HEK293 (cell line): ENCODE measurements around the gene SLC39A7.

ENCODE experiments used
- CTCF ChIA-PET: fragments of 350-600 bp; formaldehyde crosslinking; extraction: SDS; loops from one replicate; lab custom pipeline; 2021; ENCODE audit warnings: antibody characterized with exemption; lab: Yijun Ruan, JAX
- POLR2A ChIA-PET: fragments of 300-600 bp; formaldehyde crosslinking; extraction: SDS; loops from one replicate; lab custom pipeline; 2020; ENCODE audit warnings: antibody characterized with exemption, inconsistent platforms; lab: Yijun Ruan, JAX
- H3K27ac ChIP-seq: fragments of 200-500 bp; sonication (Bioruptor generic); 2 replicates; pipeline ENCODE4 v1.5.1; 2014; ENCODE audit warnings: low read depth, low read length, control low read depth, inconsistent platforms; ENCODE audit errors: extremely low read depth
- H3K36me3 ChIP-seq, 2 experiments: fragments of 200-500 bp in 1 of 2; sonication (Bioruptor generic) in 1 of 2; 1 replicate in 1 of 2; 2 replicates in 1 of 2; pipeline ENCODE4 v1.5.1; 2014 to 2017; ENCODE audit warnings: inconsistent platforms in 2 of 2, low read length in 2 of 2; ENCODE audit not compliant: control insufficient read depth in 2 of 2, insufficient read depth in 1 of 2
- H3K4me1 ChIP-seq: fragments of 200-500 bp; sonication (Bioruptor generic); 2 replicates; pipeline ENCODE4 v1.5.1; 2014; ENCODE audit warnings: mild to moderate bottlenecking, low read length, inconsistent platforms; ENCODE audit not compliant: control insufficient read depth, insufficient read depth
- H3K4me3 ChIP-seq: 2 replicates; pipeline ENCODE4 v1.5.1; 2011; ENCODE audit warnings: low read depth, mild to moderate bottlenecking, control low read depth, low read length, moderate library complexity
- H3K9me3 ChIP-seq: fragments of 200-500 bp; sonication (Bioruptor generic); 2 replicates; pipeline ENCODE4 v1.5.1; 2014; ENCODE audit warnings: low read depth, low read length, inconsistent platforms; ENCODE audit not compliant: control insufficient read depth, insufficient read depth
- GLIS1 ChIP-seq: fragments of 450-650 bp; formaldehyde crosslinking; IDR thresholded peaks from 2 replicates; pipeline ENCODE4 v1.5.1; 2016; ENCODE audit warnings: missing biosample characterization, missing genetic modification characterization
- PRDM10 ChIP-seq: fragments of 450-650 bp; formaldehyde crosslinking; IDR thresholded peaks from 2 replicates; pipeline ENCODE4 v1.5.1; 2016; ENCODE audit warnings: missing biosample characterization, missing genetic modification characterization
- SCRT2 ChIP-seq: fragments of 450-650 bp; formaldehyde crosslinking; IDR thresholded peaks from 2 replicates; pipeline ENCODE4 v1.5.1; 2016; ENCODE audit warnings: missing biosample characterization, missing genetic modification characterization
- SETDB1 ChIP-seq: IDR thresholded peaks from one replicate; pipeline ENCODE4 v1.6.1; 2017; ENCODE audit warnings: mild to moderate bottlenecking, low read length, moderate library complexity, mixed read lengths; ENCODE audit not compliant: insufficient read length
- ZBTB21 ChIP-seq: fragments of 450-650 bp; formaldehyde crosslinking; IDR thresholded peaks from 2 replicates; pipeline ENCODE4 v1.5.1; 2017; ENCODE audit warnings: missing biosample characterization, missing genetic modification characterization
- ZBTB26 ChIP-seq: fragments of 450-650 bp; formaldehyde crosslinking; optimal IDR thresholded peaks from 2 replicates; pipeline ENCODE3; 2016; ENCODE audit warnings: missing biosample characterization, mild to moderate bottlenecking, missing genetic modification characterization
- ZBTB49 ChIP-seq: fragments of 450-650 bp; formaldehyde crosslinking; IDR thresholded peaks from 2 replicates; pipeline ENCODE4 v1.5.1; 2016; ENCODE audit warnings: missing biosample characterization, missing genetic modification characterization, low read depth
- ZNF184 ChIP-seq: fragments of 450-650 bp; IDR thresholded peaks from 2 replicates; pipeline ENCODE4 v1.5.1; 2018; ENCODE audit warnings: missing biosample characterization, mild to moderate bottlenecking, missing genetic modification characterization
- ZNF214 ChIP-seq: fragments of 450-650 bp; formaldehyde crosslinking; IDR thresholded peaks from 2 replicates; pipeline ENCODE4 v1.5.1; 2017; ENCODE audit warnings: missing biosample characterization, mild to moderate bottlenecking, missing genetic modification characterization, borderline replicate concordance
- ZNF26 ChIP-seq: fragments of 450-650 bp; formaldehyde crosslinking; IDR thresholded peaks from 2 replicates; pipeline ENCODE4 v1.5.1; 2016; ENCODE audit warnings: missing biosample characterization, missing genetic modification characterization
- ZNF518A ChIP-seq: fragments of 450-650 bp; formaldehyde crosslinking; conservative IDR thresholded peaks from 2 replicates; pipeline ENCODE4 v1.5.1; 2016; ENCODE audit warnings: low read depth, missing biosample characterization, missing genetic modification characterization
- ZNF624 ChIP-seq: fragments of 450-650 bp; formaldehyde crosslinking; IDR thresholded peaks from 2 replicates; pipeline ENCODE4 v1.5.1; 2017; ENCODE audit warnings: missing biosample characterization, missing genetic modification characterization
- ZNF704 ChIP-seq: fragments of 450-650 bp; formaldehyde crosslinking; IDR thresholded peaks from 2 replicates; pipeline ENCODE4 v1.5.1; 2016; ENCODE audit warnings: missing biosample characterization, missing genetic modification characterization
- ZNF776 ChIP-seq: fragments of 450-650 bp; formaldehyde crosslinking; IDR thresholded peaks from 2 replicates; pipeline ENCODE4 v1.5.0; 2017; ENCODE audit warnings: missing biosample characterization, missing genetic modification characterization, borderline replicate concordance

The SLC39A7 gene

GRCh38 chr6:33208091-33208967, 7.7 kb downstream of the SLC39A7 start, which contains the start of gene RING1 (continued):
- TF ChIP-seq ZNF518A (tag by site-specific recombination) (no peak), ZNF704 (tag by site-specific recombination) (no peak), ZNF184 (0 out of 2 replicates have a peak, but pooled peaks have one; percentile 48)

- ChIA-PET POLR2A (interaction anchor here (2.5 to 2.8 kb wide), 2 partner anchors 39 to 238 kb away, joined by 23 to 25 read pairs; no protein-coding TSS in a partner anchor), CTCF (interaction anchor here (0.7 to 3.9 kb wide), 3 partner anchors 29 to 255 kb away, joined by 3 to 30 read pairs (median 4); no protein-coding TSS in a partner anchor)
- TF ChIP-seq ZBTB26 (tag by site-specific recombination) (no peak), PRDM10 (tag by site-specific recombination) (no peak), ZNF214 (tag by site-specific recombination) (no peak), SETDB1 (no peak), ZBTB21 (tag by site-specific recombination) (no peak)
- peaks cover 11 to 26% of the 10 kb centered on the region in 2 experiments; a peak in 2 of 3 replicates for H3K36me3 ChIP-seq
- H3K4me3 ChIP-seq: no peak overlapping the region
- H3K27ac ChIP-seq: no peak overlapping the region
- H3K4me1 ChIP-seq: peaks cover 17% of the 10 kb centered on the region
- no peaks in the 10 kb centered on the region for H3K9me3 ChIP-seq
These were observed 9.2 kb downstream of the SLC39A7 start for GRCh38 chr6:33209856-33210255.

- CTCF ChIA-PET: interaction anchor here (0.5 to 3.9 kb wide), 3 partner anchors 9 to 82 kb away, joined by 3 to 30 read pairs (median 3); no protein-coding TSS in a partner anchor
- POLR2A ChIA-PET: interaction anchor here (0.8 kb wide), 1 partner anchor 37 kb away, joined by 4 read pairs; no protein-coding TSS in a partner anchor
- peaks cover 14% of the 10 kb centered on the region for H3K4me1 ChIP-seq
- H3K36me3 ChIP-seq: peaks cover 11 to 26% of the 10 kb centered on the region in 2 experiments; a peak in 2 of 3 replicates
- H3K4me3 ChIP-seq: no peak overlapping the region
- no peaks in the 10 kb centered on the region for H3K9me3 ChIP-seq
- H3K27ac ChIP-seq: no peak overlapping the region
- TF ChIP-seq GLIS1 (tag by site-specific recombination) (no peak), ZNF776 (tag by site-specific recombination) (no peak), ZNF624 (tag by site-specific recombination) (no peak), ZBTB49 (tag by site-specific recombination) (no peak), SCRT2 (no peak), ZNF26 (no peak)
These were observed 10.5 kb downstream of the SLC39A7 start for GRCh38 chr6:33211136-33211535.
